OCI-LY3 (cell line): Measurements from ENCODE around the gene CC2D1A.

Experiments
- CTCF ChIP-seq: fragments of 200-600, 300-600 bp; sonication (generic); IDR thresholded peaks from 2 replicates; pipeline ENCODE4 v1.5.1; 2014; ENCODE audit warnings: antibody characterized with exemption, low read length, low read depth
- EZH2phosphoT487 ChIP-seq: fragments of 200-600 bp; shearing (Covaris generic); IDR thresholded peaks from 2 replicates; pipeline ENCODE4 v1.6.1; 2018; ENCODE audit warnings: antibody characterized with exemption, mixed run types, low read depth

- TF ChIP-seq EZH2phosphoT487 (no peak), CTCF (no peak)
These were observed 6.0 kb upstream of the CC2D1A start for GRCh38 chr19:13899912-13900584.
